Measurements from ENCODE around the gene C2CD4D. TPM values are rescaled to one million over a fixed set of nuclear protein-coding genes. Genes with fewer than 3 reads are reported as not detected.

The C2CD4D gene
- total RNA-seq, 2 experiments from 2014 or later = 3.0 to 3.7 TPM

DNA sequence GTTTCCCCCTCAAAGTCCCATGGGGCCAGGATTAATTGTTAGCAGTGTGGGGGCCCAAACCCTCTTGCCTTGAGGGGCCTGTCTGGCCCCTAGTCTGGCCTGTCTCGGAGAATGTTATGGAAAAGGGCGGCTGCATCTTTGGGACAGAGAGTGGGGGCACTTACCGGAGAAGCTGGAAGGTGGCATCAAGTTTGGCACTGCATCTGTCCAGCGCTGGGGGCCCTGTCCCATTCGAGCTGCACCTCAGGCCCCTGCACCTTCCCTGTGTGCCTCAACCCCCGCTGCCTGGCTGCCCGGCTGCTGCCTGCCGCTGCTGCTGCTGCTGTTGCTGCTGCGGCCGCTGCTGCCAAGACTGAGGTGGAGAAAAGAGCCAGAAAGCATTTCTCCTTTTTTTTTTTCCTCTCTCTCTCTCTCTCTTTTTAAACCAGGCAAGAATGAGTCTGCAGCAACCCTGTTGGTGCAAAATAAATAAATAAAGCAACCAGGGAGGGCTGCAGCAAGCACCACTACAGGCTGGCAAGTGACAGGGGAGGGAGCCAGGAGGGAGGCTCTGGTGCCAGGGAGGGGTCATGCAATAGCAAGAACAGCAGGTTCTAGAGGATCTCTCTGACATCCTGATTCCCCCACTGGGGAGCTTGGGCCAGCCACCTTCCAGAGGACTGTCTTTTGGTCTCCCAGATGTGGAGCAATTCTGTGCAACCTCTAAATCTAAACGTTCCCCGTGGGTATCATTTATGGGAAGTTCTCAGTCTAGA is 34.4 kb downstream of the C2CD4D start, which contains the start of gene LINGO4:
TSS of gene LINGO4 (minus strand) at position 354 of the 755 bp plus-strand sequence. CDS start 2,715 bp downstream, outside the sequence.
- ChIA-PET CTCF (interaction anchor here (0.5 kb wide), 1 partner anchor 554 kb away, joined by 4 read pairs; no protein-coding TSS in a partner anchor), POLR2A (interaction anchor here (1.7 to 1.9 kb wide), 2 partner anchors 10 to 15 kb away, joined by 4 to 9 read pairs; no protein-coding TSS in a partner anchor)

DNA sequence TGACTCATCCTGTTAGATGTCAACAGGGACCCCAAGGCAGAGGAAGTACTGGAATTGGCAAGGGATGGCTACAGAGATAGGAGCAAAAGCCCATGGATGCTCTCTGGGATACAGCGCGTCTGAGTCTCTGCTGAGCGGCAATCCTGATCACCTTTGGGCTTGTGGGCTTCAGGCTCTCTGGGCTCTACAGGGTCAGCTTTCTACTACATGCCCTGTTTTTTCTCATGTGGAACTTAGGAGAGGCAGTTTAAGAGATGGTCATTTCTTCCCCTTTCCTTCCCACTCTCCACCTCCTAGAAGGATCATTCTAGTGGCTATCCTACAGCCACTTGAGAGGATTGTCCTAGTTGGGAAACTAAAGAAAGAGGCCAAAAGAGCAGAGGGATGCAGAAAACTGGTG is 35.7 kb downstream of the C2CD4D start:
- Mint-ChIP-seq H3K27me3 (peaks cover 10% of the 10 kb centered on the region), H3K36me3 (ENCODE audit: low read depth) (peaks cover 3% of the 10 kb centered on the region), H3K4me3 (no peak overlapping the region), H3K9me3 (no peaks in the 10 kb centered on the region), H3K27ac (no peak overlapping the region), H3K4me1 (peaks cover 15% of the 10 kb centered on the region)
- no peak for DNase-seq
- ChIA-PET POLR2A (interaction anchor here (0.7 to 2.1 kb wide), 5 partner anchors 9 to 30 kb away, joined by 3 to 7 read pairs (median 4); partner anchors contain the start of gene TDRKH), CTCF (no interaction called here)

More for the DNA sequence above, 34.4 kb downstream of the C2CD4D start, which contains the start of gene LINGO4:
- Mint-ChIP-seq H3K9me3 (no peaks in the 10 kb centered on the region), H3K27ac (no peak within 1 kb of the TSS), H3K4me3 (no peak within 1 kb of the TSS), H3K27me3 (peaks cover 2% of the 10 kb centered on the region), H3K4me1 (peaks cover 8% of the 10 kb centered on the region), H3K36me3 (ENCODE audit: low read depth) (peaks cover 3% of the 10 kb centered on the region)
- no peak for DNase-seq

DNA sequence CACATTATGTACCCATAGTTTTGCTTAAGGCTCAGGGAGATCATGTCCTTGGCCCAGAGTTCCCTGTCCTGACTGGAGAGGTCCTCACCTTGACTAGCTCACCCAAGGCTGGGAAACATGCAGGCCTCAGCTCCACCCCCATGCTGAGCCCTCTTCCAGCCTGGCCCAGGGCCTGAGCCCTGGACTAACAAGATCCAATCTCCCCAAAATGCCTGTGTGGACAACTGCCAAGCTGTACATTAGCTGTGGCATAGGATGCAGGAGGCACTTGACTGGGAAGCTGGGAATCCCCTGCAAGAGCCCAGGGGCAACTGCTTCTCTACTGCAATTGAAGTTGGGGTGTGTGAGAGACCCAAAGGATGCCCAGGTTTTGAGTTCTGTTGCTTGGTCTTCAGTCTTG is 36.5 kb downstream of the C2CD4D start:
- Mint-ChIP-seq H3K4me1 (peaks cover 15% of the 10 kb centered on the region), H3K9me3 (no peaks in the 10 kb centered on the region), H3K27ac (no peak overlapping the region), H3K27me3 (peaks cover 13% of the 10 kb centered on the region), H3K36me3 (ENCODE audit: low read depth) (no peaks in the 10 kb centered on the region), H3K4me3 (no peak overlapping the region)
- ChIA-PET CTCF (no interaction called here), POLR2A (interaction anchor here (1.1 to 2.1 kb wide), 4 partner anchors 10 to 19 kb away, joined by 4 to 7 read pairs (median 5); no protein-coding TSS in a partner anchor)
- DNase-seq = no peak

DNA sequence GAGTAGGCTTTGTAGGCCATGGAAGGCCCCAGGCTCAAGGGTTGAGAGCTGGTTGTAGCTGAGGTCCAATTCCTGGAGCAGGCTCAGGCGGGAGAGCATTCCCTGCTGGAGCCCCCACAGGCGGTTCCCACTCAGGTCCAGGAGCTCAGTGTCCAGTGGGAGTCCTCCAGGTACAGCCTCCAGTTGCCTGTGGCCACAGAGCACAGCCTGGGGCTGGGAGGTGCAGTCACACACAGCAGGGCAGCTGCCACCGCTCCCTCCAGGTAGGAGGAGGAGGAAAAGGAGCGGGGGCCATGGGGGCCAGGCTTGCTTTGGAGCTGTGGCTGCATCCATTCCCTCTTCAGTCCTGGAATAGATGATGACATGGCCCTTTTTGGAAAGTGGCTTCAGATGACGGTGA is 37.2 kb downstream of the C2CD4D start:
- Mint-ChIP-seq H3K4me3 (no peak overlapping the region), H3K4me1 (peaks cover 13% of the 10 kb centered on the region), H3K27me3 (peaks cover 13% of the 10 kb centered on the region), H3K9me3 (no peaks in the 10 kb centered on the region), H3K27ac (no peak overlapping the region), H3K36me3 (ENCODE audit: low read depth) (no peaks in the 10 kb centered on the region)
- ChIA-PET CTCF (no interaction called here), POLR2A (interaction anchor here (1.0 to 2.1 kb wide), 4 partner anchors 9 to 20 kb away, joined by 3 to 7 read pairs (median 5); no protein-coding TSS in a partner anchor)
- DNase-seq = no peak

DNA sequence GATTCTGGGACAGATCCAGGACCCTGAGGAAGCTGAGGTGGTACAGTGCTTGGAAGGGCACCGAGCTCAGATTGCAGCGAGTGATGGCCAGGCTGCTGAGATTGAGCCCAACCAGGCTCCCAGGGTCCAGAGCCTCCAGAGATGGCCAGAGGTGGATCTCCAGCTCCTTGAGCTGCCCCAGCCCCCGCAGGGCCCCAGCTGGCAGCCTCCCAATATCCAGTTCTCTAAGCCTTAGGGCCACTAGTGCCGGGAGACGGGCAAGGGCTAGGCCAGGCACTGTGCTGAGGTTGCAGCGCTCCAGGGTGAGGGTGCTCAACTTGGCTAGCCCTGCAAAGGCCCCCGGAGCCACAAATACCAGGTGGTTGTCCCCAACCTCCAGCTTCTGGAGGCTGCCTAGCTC is 37.8 kb downstream of the C2CD4D start:
- CTCF ChIA-PET = no interaction called here

DNA sequence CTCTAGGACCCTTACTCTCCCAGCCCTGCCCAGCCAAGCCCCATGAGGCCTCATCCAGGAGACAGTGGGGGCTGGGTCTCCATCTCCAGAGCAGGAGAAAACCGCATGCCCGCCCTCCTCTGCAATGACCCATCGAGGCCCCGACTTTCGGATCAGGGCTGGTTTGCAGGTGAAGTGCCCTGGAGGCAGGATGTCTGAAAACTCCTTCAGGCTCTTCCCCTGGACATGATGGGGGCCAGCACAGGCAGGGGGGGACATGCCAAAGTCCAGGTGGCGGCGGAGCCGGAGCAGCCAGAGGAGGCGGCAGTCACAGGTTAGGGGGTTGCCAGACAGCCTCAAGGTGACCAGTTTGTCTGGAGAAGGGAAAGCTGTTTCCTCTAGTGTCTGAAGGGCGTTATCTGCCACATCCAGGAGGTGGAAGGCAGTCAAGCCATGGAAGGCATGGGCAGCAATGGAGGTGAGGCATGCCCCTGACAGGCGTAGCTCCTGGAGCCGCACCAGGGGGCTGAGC is 38.3 kb downstream of the C2CD4D start:
- Mint-ChIP-seq H3K36me3 (ENCODE audit: low read depth) (peaks cover 4% of the 10 kb centered on the region), H3K4me3 (no peak overlapping the region), H3K27ac (no peak overlapping the region), H3K9me3 (no peaks in the 10 kb centered on the region), H3K4me1 (peaks cover 16% of the 10 kb centered on the region), H3K27me3 (peaks cover 12% of the 10 kb centered on the region)
- DNase-seq = no peak
- ChIA-PET CTCF (interaction anchor here (1.3 kb wide), 1 partner anchor 27 kb away, joined by 4 read pairs; no protein-coding TSS in a partner anchor), POLR2A (interaction anchor here (0.5 to 1.4 kb wide), 3 partner anchors 35 to 125 kb away, joined by 3 read pairs; partner anchors contain the start of gene C2CD4D)

More for the DNA sequence above, 37.8 kb downstream of the C2CD4D start:
- H3K27me3 Mint-ChIP-seq = peaks cover 13% of the 10 kb centered on the region
- no peak for DNase-seq
- POLR2A ChIA-PET = interaction anchor here (0.5 to 2.1 kb wide), 4 partner anchors 9 to 125 kb away, joined by 3 to 7 read pairs (median 4); no protein-coding TSS in a partner anchor
- H3K9me3 Mint-ChIP-seq = no peaks in the 10 kb centered on the region
- peaks cover 13% of the 10 kb centered on the region for H3K4me1 Mint-ChIP-seq
- no peak overlapping the region for H3K27ac Mint-ChIP-seq
- peaks cover under 1% of the 10 kb centered on the region for H3K36me3 Mint-ChIP-seq (ENCODE audit: low read depth)
- H3K4me3 Mint-ChIP-seq = no peak overlapping the region

DNA sequence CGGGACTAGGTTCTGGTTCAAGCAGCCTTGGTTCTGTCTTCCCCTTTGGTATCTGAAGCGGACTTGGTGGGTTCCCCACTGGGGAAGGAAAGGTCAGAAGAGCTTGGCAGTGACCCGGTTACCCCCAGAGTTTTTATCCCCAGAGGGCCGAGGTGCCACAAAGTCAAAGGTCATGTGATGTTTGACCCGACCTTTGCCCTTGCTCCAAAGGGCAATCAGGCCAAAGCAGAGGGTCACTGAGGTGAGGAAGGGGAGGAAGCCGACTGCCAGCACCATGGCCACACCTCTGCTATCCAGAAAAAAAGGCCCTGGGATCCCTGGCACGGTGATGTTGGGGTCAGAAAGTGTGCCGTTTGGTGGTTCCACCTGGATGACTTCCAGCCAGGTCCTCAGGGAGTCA is 38.8 kb downstream of the C2CD4D start:
- no peak overlapping the region for H3K4me3 Mint-ChIP-seq
- H3K27ac Mint-ChIP-seq = no peak overlapping the region
- H3K4me1 Mint-ChIP-seq = peaks cover 16% of the 10 kb centered on the region
- peaks cover 4% of the 10 kb centered on the region for H3K36me3 Mint-ChIP-seq (ENCODE audit: low read depth)
- no peaks in the 10 kb centered on the region for H3K9me3 Mint-ChIP-seq
- ChIA-PET POLR2A (interaction anchor here (1.1 to 1.4 kb wide), 3 partner anchors 20 to 39 kb away, joined by 3 read pairs; partner anchors contain the start of gene C2CD4D), CTCF (interaction anchor here (1.3 kb wide), 1 partner anchor 27 kb away, joined by 4 read pairs; no protein-coding TSS in a partner anchor)
- no peak for DNase-seq
- H3K27me3 Mint-ChIP-seq = peaks cover 10% of the 10 kb centered on the region

DNA sequence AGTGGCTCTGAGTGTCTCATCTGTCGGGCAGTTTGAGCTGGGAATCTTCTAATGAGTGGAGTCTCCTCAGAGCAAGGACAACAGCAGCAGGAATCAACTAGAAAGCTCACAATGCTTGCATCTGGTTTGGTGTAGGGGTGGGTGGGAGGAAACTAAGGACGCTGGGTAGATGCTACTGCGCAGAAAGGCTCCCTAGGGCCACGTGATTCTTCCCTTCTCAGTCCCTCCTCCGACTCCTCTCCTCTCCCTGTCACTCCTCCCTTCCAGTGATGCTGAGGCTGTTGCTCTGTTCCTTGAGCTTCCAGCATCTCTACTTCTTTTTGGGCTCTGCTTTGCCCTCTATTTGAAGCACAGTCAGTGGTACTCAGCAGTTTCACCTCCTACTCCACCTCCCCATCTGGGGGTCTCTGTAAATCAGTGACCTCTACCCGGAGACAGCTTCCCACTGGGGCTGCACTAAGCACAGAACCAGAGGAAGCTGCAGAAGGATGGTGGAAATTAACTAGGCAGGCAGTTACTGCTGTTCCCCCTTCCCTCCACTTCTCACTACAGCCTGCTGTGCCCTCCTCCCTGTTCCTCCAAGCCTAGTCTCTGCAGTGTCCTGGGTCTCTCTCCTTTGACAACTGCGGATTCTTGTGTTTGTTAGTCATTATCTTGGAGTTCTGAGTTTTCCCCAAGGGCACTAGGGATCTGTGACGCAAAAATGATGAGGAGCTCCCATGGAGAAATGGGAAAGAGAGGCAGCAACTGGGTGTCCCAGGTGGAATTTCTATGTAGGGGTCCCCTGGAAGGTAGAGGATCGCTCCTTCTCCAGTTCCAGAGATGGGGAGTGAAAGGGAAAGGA is 40.2 kb downstream of the C2CD4D start:
- H3K9me3 Mint-ChIP-seq = no peaks in the 10 kb centered on the region
- H3K4me3 Mint-ChIP-seq = no peak overlapping the region
- DNase-seq = no peak
- peaks cover 4% of the 10 kb centered on the region for H3K36me3 Mint-ChIP-seq (ENCODE audit: low read depth)
- peaks cover 10% of the 10 kb centered on the region for H3K27me3 Mint-ChIP-seq
- peaks cover 16% of the 10 kb centered on the region for H3K4me1 Mint-ChIP-seq
- ChIA-PET CTCF (interaction anchor here (0.9 to 2.4 kb wide), 2 partner anchors 11 to 35 kb away, joined by 3 to 8 read pairs; no protein-coding TSS in a partner anchor), POLR2A (interaction anchor here (1.0 to 2.1 kb wide), 5 partner anchors 9 to 40 kb away, joined by 3 to 9 read pairs (median 4); partner anchors contain the start of genes C2CD4D, MRPL9 and TDRKH)
- no peak overlapping the region for H3K27ac Mint-ChIP-seq

DNA sequence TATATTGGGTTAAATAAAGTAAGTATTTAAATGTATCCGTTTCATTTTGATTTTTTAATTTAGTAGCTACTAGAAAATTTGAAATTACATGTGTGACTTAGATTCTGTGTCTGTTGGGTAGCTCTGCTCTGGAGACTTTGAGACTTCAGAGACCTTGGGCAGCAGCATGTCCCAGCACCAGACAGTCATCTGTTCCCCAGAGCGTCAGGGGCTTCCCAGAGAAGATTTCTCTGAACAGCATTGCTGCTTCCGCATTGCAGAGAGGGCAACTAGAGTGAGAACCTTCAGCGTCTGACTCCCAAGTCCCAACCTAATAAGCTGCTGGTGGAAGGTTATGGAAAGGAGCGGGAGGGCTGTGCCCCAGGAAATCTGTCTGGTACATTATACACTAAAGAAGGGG is 41.0 kb downstream of the C2CD4D start:
- Mint-ChIP-seq H3K9me3 (no peaks in the 10 kb centered on the region), H3K36me3 (ENCODE audit: low read depth) (peaks cover 4% of the 10 kb centered on the region), H3K4me1 (peaks cover 16% of the 10 kb centered on the region), H3K27ac (no peak overlapping the region), H3K4me3 (no peak overlapping the region), H3K27me3 (peaks cover 10% of the 10 kb centered on the region)
- ChIA-PET CTCF (interaction anchor here (0.9 to 2.4 kb wide), 2 partner anchors 10 to 36 kb away, joined by 3 to 8 read pairs; no protein-coding TSS in a partner anchor), POLR2A (interaction anchor here (1.1 to 2.1 kb wide), 2 partner anchors 12 to 36 kb away, joined by 4 to 9 read pairs; partner anchors contain the start of gene MRPL9)
- DNase-seq = no peak

DNA sequence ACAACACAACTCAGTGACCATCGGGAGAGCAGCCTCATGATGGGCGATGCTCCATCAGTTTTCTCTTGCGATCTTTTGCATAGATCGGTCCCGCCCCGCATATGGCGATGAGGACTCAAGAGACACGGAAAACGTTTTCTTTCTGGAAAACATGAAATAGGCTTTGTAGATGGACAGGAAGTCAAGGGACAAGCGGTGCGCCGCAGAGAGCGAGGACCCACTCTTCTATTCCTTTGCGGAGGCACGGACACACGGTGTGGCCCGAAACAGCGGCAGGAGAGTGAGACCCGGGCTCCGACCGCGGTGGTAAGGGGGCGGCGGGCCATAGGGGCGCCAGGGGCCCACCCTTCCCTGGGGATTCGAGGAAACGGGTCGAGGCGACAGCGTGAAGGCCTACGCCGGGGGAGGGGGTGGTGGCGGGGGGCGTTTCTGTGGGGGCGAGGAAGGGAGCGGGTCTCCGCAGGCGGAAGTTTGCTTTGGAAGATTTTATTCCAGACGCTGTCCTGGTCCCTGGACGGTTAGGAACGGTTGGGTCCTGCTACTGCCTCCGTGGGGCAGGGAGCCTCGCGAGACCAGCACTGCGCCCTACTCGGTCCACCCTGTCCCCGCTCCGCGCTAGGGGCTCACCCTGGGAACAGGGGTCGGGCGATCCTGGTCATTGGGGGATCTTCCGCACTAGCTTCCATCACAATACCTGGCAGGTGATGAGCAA is 48.5 kb downstream of the C2CD4D start:
- Mint-ChIP-seq H3K36me3 (ENCODE audit: low read depth) (no peaks in the 10 kb centered on the region), H3K4me3 (peak overlapping the region; percentile 88), H3K4me1 (peaks cover 28% of the 10 kb centered on the region), H3K27me3 (no peaks in the 10 kb centered on the region), H3K27ac (peak overlapping the region; percentile 66), H3K9me3 (no peaks in the 10 kb centered on the region)
- ChIA-PET CTCF (interaction anchor here (0.8 to 1.5 kb wide), 3 partner anchors 11 to 39 kb away, joined by 3 to 4 read pairs (median 4); no protein-coding TSS in a partner anchor), POLR2A (interaction anchor here (1.0 to 2.9 kb wide), 9 partner anchors 8 to 390 kb away, joined by 3 to 30 read pairs (median 6); partner anchors contain the start of genes C2CD4D, MRPL9 and RORC)
- no peak for DNase-seq

DNA sequence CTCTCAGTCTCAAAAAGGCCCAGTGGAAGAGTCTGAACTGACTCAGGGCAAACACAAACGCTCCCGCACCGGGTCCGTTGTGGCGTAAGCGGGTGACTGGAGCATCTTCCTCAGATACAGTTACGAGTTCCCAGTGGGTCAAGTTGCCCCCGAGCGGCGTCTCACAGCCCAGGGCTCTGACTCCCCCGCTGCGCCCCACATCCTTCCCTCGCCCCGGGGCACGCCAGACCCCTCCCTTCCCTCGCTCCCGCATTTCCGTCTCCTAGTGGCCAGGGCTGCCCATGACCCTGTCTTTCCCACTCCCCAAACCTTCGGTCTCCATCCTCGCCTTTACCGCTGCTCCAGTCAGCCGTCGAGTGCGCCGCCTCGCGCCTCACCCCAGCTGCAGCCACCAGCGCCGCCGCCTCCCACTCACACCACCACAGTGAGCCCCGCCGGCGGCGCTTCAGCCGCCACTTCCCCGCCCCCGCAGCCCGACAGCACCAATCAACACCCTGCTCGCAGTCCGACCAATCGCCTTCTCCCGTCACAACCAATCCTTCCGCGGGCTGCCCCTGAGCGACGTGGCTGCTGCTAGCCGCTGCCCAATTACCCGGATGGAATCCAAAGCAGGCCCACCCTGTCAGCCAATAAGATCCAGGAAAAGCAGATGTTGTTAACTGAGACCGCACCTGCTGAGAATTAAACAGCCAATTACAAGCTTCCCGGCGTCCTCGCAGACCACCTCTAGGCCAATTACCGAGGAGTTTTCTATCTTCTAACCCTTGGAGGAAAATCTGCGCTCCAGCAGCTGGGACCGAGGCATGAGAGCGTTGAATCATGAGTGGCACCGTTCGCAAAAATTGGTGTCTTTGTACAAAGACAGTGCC is 49.3 kb downstream of the C2CD4D start, which contains the start of gene TDRKH:
TSS of gene TDRKH (minus strand) at position 430 of the 869 bp plus-strand sequence. CDS start 7,478 bp downstream, outside the sequence.
- no peaks in the 10 kb centered on the region for H3K9me3 Mint-ChIP-seq
- H3K36me3 Mint-ChIP-seq (ENCODE audit: low read depth) = no peaks in the 10 kb centered on the region
- ChIA-PET CTCF (interaction anchor here (0.6 to 2.8 kb wide), 14 partner anchors 8 to 196 kb away, joined by 3 to 18 read pairs (median 4); no protein-coding TSS in a partner anchor), POLR2A (interaction anchor here (1.0 to 2.9 kb wide), 16 partner anchors 9 to 392 kb away, joined by 3 to 30 read pairs (median 5); partner anchors contain the start of genes C2CD4D, MRPL9, POGZ and RORC)
- peaks cover 28% of the 10 kb centered on the region for H3K4me1 Mint-ChIP-seq
- H3K27ac Mint-ChIP-seq = peak within 1 kb of the TSS; percentile 66
- H3K4me3 Mint-ChIP-seq = peak within 1 kb of the TSS; percentile 88
- DNase-seq = peak; percentile 99
- no peaks in the 10 kb centered on the region for H3K27me3 Mint-ChIP-seq

All from activated CD4-positive, alpha-beta memory T cell treated with anti-CD3 and anti-CD28 coated beads, Interleukin-2, amount 10 ng/mL, durations not matched to agents 7 days and 5 days (primary cell).